T-helper 17 cell (primary cell): ENCODE results near the gene BBLN. TPM values are rescaled to one million over a fixed set of nuclear protein-coding genes. Genes with fewer than 3 reads are reported as not detected.

Experiments used
- ATAC-seq: fragments of 150-1000 bp; cut with Tn5 transposase; 2 replicates; pipeline ENCODE4 v1.10.0; 2021; ENCODE audit warnings: mild to moderate bottlenecking, moderate library complexity
- DNase-seq, 3 donors: peaks; one replicate each; pipeline versions ENCODE4 v3.0.0 to v3.0.0-alpha.2; 2020 to 2021
- H3K9me3 ChIP-seq: one replicate; pipeline ENCODE4 v1.7.0; 2013; ENCODE audit warnings: low read length, mild to moderate bottlenecking; ENCODE audit not compliant: control insufficient read depth, poor library complexity, severe bottlenecking
- H3K27ac Mint-ChIP-seq: one replicate; pipeline ENCODE4 v1.8.0; 2022; ENCODE audit warnings: mild to moderate bottlenecking, moderate library complexity, mixed read lengths
- H3K27me3 Mint-ChIP-seq: one replicate; pipeline ENCODE4 v1.8.0; 2022; ENCODE audit warnings: mixed read lengths
- H3K36me3 Mint-ChIP-seq: one replicate; pipeline ENCODE4 v1.8.0; 2022; ENCODE audit warnings: low read depth, mixed read lengths
- H3K4me1 Mint-ChIP-seq: one replicate; pipeline ENCODE4 v1.8.0; 2022; ENCODE audit warnings: mild to moderate bottlenecking, mixed read lengths
- H3K4me3 Mint-ChIP-seq: one replicate; pipeline ENCODE4 v1.8.0; 2022; ENCODE audit warnings: mild to moderate bottlenecking, moderate library complexity, mixed read lengths
- total RNA-seq, 4 donors: library from RNA in 2 of 4; stranded (reverse) in 2 of 4; gene quantifications; one replicate each; pipeline ENCODE4 v1.2.3 and lab custom pipeline; 2022 to 2026

Gene BBLN
- total RNA-seq, 2 donors from 2014 or later: 71.0 to 87.9 TPM

- H3K36me3 Mint-ChIP-seq: no peaks in the 10 kb centered on the region
- no peak overlapping the region for H3K4me3 Mint-ChIP-seq
- H3K9me3 ChIP-seq: no peaks in the 10 kb centered on the region
- peaks cover 11% of the 10 kb centered on the region for H3K4me1 Mint-ChIP-seq
- DNase-seq: no peak
- no peak for ATAC-seq
- H3K27ac Mint-ChIP-seq: no peak overlapping the region
- no peaks in the 10 kb centered on the region for H3K27me3 Mint-ChIP-seq
Observed at GRCh38 chr9:128144239-128145181, 15.6 kb upstream of the BBLN start.

- no peaks in the 10 kb centered on the region for H3K9me3 ChIP-seq
- ATAC-seq (no peak), DNase-seq (no peak)
- Mint-ChIP-seq H3K4me1 (peaks cover 16% of the 10 kb centered on the region), H3K4me3 (no peak overlapping the region), H3K36me3 (no peaks in the 10 kb centered on the region), H3K27me3 (no peaks in the 10 kb centered on the region), H3K27ac (no peak overlapping the region)
Observed at GRCh38 chr9:128145536-128145935, 14.5 kb upstream of the BBLN start.

GRCh38 chr9:128145951-128146351 lies 14.1 kb upstream of the BBLN start:
- no peak for DNase-seq
- H3K27ac Mint-ChIP-seq: no peak overlapping the region
- H3K27me3 Mint-ChIP-seq: no peaks in the 10 kb centered on the region
- H3K9me3 ChIP-seq: no peaks in the 10 kb centered on the region
- no peak for ATAC-seq
- no peaks in the 10 kb centered on the region for H3K36me3 Mint-ChIP-seq
- H3K4me1 Mint-ChIP-seq: peaks cover 20% of the 10 kb centered on the region
- H3K4me3 Mint-ChIP-seq: no peak overlapping the region

- DNase-seq (no peak), ATAC-seq (no peak)
- Mint-ChIP-seq H3K36me3 (no peaks in the 10 kb centered on the region), H3K27me3 (no peaks in the 10 kb centered on the region), H3K4me1 (peaks cover 21% of the 10 kb centered on the region), H3K4me3 (no peak overlapping the region), H3K27ac (no peak overlapping the region)
- H3K9me3 ChIP-seq: no peaks in the 10 kb centered on the region
Observed at GRCh38 chr9:128146591-128147120, 13.4 kb upstream of the BBLN start.

GRCh38 chr9:128148509-128149000 lies 11.5 kb upstream of the BBLN start:
- no peaks in the 10 kb centered on the region for H3K9me3 ChIP-seq
- DNase-seq: no peak
- no peaks in the 10 kb centered on the region for H3K36me3 Mint-ChIP-seq
- no peak for ATAC-seq
- no peaks in the 10 kb centered on the region for H3K27me3 Mint-ChIP-seq
- H3K27ac Mint-ChIP-seq: no peak overlapping the region
- H3K4me1 Mint-ChIP-seq: peaks cover 13% of the 10 kb centered on the region
- no peak overlapping the region for H3K4me3 Mint-ChIP-seq

GRCh38 chr9:128149001-128149701 lies 10.9 kb upstream of the BBLN start, which contains the start of gene LCN2:
LCN2 (plus strand) TSS chr9:128149453; CDS start chr9:128149526, 73 bp downstream.
- H3K9me3 ChIP-seq: no peaks in the 10 kb centered on the region
- Mint-ChIP-seq H3K4me1 (peaks cover 11% of the 10 kb centered on the region), H3K4me3 (no peak within 1 kb of the TSS), H3K36me3 (no peaks in the 10 kb centered on the region), H3K27ac (peak within 1 kb of the TSS; percentile 27), H3K27me3 (no peaks in the 10 kb centered on the region)
- DNase-seq (no peak), ATAC-seq (no peak)

GRCh38 chr9:128149951-128150593 lies 10.0 kb upstream of the BBLN start:
- ATAC-seq (no peak), DNase-seq (no peak)
- no peaks in the 10 kb centered on the region for H3K27me3 Mint-ChIP-seq
- peaks cover 11% of the 10 kb centered on the region for H3K4me1 Mint-ChIP-seq
- no peaks in the 10 kb centered on the region for H3K36me3 Mint-ChIP-seq
- H3K4me3 Mint-ChIP-seq: no peak overlapping the region
- no peaks in the 10 kb centered on the region for H3K9me3 ChIP-seq
- peak overlapping the region; percentile 27 for H3K27ac Mint-ChIP-seq

GRCh38 chr9:128150594-128151308 lies 9.3 kb upstream of the BBLN start:
- DNase-seq (no peak), ATAC-seq (peak; percentile 50)
- peak overlapping the region; percentile 27 for H3K27ac Mint-ChIP-seq

GRCh38 chr9:128151309-128152132 lies 8.5 kb upstream of the BBLN start:
- DNase-seq (no peak), ATAC-seq (no peak)
- Mint-ChIP-seq H3K4me1 (peaks cover 11% of the 10 kb centered on the region), H3K27ac (no peak overlapping the region), H3K27me3 (no peaks in the 10 kb centered on the region), H3K4me3 (no peak overlapping the region), H3K36me3 (no peaks in the 10 kb centered on the region)
- no peaks in the 10 kb centered on the region for H3K9me3 ChIP-seq

More at GRCh38 chr9:128150594-128151308, 9.3 kb upstream of the BBLN start:
- no peaks in the 10 kb centered on the region for H3K9me3 ChIP-seq
- Mint-ChIP-seq H3K4me3 (no peak overlapping the region), H3K36me3 (no peaks in the 10 kb centered on the region), H3K27me3 (no peaks in the 10 kb centered on the region), H3K4me1 (peaks cover 11% of the 10 kb centered on the region)

GRCh38 chr9:128152133-128153059 lies 7.7 kb upstream of the BBLN start:
- H3K27me3 Mint-ChIP-seq: no peaks in the 10 kb centered on the region
- no peak for ATAC-seq
- H3K4me1 Mint-ChIP-seq: peaks cover 11% of the 10 kb centered on the region
- H3K36me3 Mint-ChIP-seq: no peaks in the 10 kb centered on the region
- H3K9me3 ChIP-seq: no peaks in the 10 kb centered on the region
- no peak for DNase-seq
- H3K4me3 Mint-ChIP-seq: no peak overlapping the region
- no peak overlapping the region for H3K27ac Mint-ChIP-seq
